Frontal cortex (tissue), 4 donors: Measurements from ENCODE around the gene VSIG10L2. TPM values are rescaled to one million over a fixed set of nuclear protein-coding genes. Genes with fewer than 3 reads are reported as not detected.

Experiments used
- DNase-seq, 2 donors: peaks; one replicate each; pipeline ENCODE4 v3.0.0; 2012; ENCODE audit warnings: low spot score in 2 of 2
- FAIRE-seq: peaks from 2 replicates; lab custom pipeline; 2012; peaks lifted over from hg19 to GRCh38; lab: Jason Lieb, UNC
- total RNA-seq: library from RNA; depleted of rRNA; stranded (reverse); fragments of >200 nt; gene quantifications from one replicate; pipeline ENCODE4 v1.2.3, GENCODE V29; 2014
- donor health status: control.
- donor health status: control.
- donor health status: control.

Gene VSIG10L2
- total RNA-seq, 1 donor from 2014 or later: not detected

DNA sequence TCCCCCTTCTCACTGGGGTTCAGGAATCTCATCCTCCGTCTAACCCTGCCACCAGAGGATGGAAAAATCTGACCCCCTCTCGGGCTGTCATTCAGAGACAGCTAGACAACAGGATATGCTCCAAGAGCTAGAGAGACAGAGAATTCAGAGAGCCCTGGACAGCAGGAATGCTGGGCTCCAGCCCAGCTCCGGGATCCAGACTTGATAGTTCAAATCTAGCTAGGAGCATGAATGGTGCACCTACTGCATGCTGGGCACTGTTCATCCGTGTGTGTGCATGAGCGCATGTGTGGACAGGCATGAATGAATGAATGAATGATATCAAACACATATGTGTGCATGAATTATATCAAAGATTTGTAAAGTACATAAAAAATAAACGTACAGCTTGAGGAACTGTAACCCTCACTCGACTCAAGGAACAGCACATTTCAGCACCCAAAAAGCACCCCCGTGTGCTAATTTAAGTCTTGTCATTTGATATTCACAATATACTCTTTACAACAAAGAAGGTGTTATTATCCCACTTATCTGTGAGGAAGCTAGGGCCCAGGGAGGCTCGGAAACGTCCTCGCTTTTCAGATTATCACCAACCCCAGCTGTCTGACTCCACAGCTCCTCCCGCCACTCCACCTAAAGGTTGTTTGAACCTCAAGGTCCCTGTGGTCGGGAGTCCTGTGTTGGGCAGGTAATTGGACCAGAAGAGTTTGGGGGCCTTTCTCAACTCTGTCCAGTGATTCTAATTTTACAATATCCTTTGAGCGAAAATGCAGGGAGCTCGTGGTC lies 640 bp upstream of the VSIG10L2 start:
- no peak for FAIRE-seq
- DNase-seq: no peak

DNA sequence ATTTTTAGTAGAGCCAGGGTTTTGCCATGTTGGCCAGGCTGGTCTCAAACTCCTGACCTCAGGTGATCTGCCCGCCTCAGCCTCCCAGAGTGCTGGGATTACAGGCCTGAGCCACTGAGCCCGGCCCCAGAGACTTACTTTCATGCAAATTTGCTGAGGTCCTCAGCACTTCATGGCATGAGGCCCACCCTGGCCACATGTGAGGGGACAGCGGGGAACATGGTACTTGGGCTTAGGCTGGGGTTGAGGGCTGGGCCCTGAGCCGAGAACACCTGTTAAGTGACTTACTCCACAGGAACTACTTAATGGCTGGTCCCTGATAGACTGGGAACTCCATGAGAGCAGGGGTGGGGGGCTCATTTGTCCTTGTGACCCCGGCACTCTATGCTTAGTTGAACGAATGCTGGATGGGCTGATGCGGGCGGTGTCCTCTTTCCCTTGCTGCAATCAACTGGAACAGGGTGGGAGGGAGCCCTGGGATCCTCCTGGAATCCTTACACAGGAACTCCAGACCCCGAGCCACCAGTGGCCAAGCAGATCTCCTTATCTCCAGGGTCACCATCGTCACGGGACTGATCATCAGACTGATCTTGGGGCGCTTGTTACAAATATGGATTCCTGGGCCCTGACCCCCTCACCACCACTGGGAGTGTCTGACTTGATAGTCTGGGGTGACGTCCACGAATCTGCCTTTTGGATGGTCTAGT lies 1.0 kb downstream of the VSIG10L2 start:
- FAIRE-seq (no peak), DNase-seq (no peak)

DNA sequence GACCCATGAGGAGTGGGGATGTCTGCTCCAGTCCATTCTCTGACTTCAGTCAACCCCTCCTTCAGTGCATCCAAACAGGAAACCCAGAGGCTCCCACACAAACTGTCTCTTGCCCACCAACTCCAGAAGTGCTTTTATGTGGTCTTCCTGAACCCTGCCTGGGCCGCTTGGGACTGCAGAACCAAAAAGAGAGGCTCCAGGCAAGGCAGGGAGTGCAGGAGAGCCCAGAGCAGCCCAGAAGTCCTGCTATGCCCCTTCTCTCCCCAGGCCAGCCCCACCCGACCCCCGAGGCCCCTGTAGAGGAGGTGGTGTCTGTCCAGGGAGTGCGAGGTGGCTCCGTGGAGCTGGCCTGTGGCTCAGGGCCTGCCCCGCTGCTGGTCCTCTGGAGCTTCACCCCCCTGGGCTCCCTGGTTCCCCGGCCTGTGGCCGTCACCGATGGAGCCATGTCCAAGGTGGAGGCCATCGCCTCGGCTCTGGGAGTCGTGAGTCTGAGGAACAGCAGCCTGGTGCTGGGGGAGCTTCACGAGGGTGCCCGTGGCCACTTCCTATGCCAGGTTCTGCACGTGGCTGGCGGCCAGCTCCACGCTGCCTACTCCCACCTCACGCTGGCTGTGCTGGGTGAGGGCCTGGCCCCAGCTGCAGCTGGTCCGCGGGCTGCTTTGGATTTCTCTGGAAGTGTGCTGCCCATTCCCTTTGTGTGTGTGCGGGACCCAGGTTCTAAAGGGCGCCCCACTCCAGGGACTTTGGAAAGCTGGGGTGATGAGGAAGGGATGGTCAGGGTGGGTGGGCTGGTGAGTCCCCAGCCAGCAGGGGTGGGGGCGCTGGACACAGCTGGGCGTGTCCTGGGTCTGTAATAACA lies 1.8 kb downstream of the VSIG10L2 start:
- FAIRE-seq (no peak), DNase-seq (no peak)

DNA sequence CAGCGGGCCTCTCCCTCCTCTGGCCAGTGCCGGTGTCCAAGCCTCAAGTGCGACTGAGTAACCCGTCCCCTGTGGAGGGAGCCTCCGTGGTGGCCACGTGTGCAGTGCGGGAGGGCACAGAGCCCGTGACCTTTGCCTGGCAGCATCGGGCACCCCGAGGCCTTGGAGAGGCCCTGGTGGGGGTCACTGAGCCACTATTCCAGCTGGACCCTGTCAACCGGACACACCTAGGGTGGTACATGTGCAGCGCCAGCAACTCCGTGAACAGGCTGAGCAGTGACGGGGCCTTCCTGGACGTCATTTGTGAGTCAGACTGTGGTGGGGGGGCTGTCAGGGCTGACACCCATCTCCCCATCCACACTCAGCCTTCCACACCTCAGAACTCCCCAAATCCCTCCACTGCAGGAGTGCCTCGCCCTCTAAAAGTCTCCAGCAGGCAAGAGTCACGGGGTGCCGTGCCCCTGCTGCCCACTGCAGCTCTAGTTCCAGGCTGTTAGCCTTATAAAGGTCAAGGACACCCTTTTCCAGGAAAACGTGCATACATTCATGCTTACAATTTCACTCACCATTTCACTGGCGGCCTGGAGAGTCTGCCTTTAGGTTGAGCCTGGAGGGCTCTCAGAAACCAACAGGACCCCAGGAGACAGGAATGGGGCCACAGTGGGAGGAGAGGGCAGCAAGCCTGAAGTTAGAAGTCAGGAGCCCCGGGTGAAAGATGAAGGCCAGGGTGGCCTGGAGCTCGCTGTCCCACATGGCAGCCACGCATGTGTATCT lies 2.6 kb downstream of the VSIG10L2 start:
- FAIRE-seq: no peak
- no peak for DNase-seq

DNA sequence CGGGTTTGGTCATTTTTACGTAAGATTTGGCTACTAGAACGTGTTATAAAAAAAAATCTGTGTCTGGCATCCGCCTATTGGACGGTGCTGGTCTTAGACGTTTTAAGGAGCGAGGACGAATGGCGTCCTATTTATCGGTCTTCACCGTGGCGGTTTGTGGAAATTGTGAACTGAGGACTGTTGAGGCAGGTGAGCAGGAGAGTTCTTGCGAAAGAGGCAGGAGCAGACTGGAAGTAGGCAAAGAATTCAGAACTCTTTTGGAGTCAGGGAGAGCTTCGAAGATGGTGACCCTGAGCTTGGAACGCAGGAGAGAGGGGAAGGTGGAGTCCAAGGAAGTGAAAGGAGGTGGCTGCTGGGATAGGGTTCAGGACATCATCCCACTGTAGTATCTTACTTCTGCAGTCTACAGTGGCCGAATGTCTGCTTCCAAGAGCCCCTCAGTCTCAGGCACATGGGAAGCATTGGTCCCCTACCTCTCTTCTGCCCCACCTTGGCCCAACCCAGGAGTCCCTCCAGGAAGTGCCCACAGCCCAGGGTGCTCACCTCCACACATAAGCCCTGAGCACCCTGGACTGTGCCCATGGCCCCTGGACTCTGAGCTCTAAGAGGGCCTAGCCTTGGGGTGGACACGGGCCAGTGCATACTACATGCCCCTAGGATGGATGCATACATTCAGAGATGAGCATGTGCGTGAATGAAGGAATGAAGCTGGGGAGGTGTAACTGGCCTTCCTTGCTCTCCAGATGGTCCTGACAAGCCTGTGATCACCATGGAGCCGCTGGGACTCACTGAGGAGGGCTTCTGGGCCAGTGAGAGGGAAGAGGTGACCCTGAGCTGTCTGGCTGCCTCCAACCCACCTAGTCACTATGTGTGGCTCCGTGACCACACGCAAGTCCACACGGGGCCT lies 3.7 kb downstream of the VSIG10L2 start:
- FAIRE-seq (no peak), DNase-seq (no peak)

DNA sequence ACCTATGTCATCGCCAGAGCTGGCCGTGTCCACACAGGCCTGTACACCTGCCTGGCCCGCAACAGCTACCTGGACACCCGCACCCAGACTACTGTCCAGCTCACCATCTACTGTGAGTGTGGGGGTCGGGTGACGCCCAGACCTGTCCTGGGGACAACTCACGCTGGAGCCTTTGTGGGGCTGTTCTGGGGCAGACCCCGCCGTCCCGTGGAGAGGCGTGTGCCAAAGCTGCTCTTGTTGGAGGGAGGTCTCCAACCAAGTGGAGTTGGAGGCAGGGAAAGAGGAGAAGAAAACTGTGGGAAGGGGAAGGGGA lies 4.3 kb downstream of the VSIG10L2 start:
- no peak for FAIRE-seq
- no peak for DNase-seq

DNA sequence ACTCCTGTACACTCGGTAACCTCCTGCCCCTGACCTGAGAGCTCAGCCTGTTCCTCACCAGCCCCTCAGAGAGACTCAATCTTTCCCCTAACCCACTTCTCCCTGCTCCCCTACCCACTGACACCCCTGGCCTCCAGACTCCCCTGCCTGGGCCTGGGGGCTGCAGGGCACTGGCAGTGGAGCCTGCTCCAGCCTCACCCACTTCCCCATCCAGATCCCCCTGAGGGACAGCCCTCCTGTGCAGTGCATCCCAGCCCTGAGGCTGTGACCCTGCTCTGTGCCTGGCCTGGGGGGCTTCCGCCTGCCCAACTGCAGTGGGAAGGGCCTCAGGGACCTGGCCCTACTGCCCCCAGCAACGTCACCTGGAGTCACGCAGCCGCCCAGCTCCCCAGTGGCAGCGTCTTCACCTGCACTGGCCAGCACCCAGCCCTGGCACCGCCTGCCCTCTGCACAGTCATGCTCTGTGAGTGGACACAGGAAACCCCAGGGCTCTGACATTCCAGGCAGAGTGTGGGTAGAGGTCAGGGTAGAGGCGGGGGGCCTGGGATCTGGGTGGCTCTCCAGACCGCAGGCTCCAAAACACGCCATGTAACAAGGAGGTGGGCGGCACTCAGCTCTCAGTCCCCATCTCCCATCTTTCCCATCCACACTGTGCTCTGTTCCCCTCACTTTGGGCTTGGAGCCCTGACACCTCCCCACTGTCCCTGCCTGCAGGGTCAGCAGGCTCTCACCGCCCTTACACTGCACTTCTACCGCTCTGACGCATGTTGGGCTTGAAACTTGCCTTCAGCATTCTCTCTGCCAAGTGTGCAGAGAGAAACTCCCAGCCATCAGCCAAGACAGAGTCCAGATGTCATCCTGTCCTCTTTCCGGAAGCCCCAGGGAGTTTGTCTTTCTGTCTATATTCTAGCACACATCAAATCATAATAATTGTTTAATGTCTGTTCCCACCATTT lies 5.1 kb downstream of the VSIG10L2 start:
- FAIRE-seq (no peak), DNase-seq (no peak)

DNA sequence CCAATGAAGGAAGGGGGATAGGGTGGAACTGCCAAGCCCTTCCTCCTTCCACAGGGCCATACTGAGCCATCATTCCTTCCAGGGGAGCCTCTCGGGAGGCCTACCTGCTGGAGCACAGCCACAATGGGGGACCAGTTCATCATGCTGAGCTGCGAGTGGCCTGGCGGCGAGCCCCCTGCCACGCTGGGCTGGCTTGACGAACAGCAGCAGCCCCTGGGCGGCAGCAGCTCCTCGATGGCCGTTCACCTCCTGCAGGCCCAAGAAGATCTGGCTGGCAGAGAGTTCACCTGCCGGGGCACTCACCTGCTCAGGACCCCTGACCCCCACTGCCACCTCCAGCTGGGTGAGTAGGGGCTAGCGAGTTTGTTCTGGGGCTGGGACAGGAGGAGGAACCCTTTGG lies 5.9 kb downstream of the VSIG10L2 start:
- no peak for FAIRE-seq
- DNase-seq: no peak

DNA sequence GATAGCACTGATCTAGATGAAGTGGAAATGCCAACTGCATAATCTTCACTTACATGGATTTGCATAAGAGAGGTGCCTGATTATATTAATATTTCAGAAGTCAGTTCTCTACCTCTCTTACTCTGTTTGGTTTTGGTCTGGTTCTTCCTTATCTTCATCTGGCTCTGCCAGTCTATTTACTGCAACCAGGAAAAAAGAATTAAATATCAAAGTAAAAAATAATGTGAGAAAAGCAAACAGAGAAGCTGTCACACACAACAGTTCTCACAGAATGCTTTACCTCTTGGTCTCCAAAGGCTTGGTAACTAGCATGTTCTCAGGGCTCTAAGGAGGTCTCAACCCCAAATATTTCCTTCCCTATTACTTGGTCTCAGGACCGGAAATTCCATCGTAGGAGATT lies 6.7 kb downstream of the VSIG10L2 start:
- no peak for FAIRE-seq
- no peak for DNase-seq

DNA sequence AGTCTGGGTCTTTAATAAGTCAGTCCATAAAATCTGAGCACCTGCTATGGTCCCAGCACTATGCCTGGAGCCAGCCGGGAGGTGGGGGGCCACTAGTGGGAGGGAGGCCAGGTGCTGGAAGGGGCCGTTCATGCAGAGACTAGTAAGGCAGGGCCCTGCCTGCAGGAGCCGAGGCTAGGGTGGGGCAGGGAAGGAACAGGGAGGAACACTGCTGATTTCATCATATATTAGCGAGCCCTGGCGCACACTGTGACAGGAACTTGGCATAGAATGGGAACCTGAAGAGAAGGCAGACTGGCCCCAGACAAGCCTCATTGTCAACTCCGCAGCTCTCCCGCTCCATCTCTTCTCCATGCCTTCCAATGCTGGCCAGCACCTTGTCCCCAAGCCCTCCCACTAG lies 7.1 kb downstream of the VSIG10L2 start:
- no peak for FAIRE-seq

DNA sequence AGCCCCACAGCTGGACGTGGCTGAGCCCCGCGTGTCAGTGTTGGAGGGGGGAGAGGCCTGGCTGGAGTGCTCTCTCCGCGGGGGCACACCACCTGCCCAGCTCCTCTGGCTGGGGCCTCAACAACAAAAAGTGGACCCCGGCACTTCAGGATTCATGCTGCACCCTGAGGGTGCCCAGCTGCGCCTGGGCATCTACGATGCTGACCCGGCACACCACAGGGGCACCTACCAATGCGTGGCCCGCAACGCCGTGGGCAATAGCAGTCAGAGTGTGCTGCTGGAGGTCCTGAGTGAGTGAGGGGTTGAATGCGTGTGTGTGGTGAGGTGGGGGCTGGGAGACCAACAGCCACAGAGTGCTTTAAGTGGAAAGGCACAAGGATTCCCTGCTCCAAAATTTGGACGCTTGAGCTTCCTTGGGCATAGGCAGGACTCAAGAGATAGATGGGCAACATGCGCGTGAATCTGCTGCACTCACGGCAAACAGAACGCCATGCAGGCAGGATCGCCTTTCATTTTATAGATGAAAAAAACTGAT lies 7.6 kb downstream of the VSIG10L2 start:
- FAIRE-seq: no peak

More for the DNA sequence above, 7.1 kb downstream of the VSIG10L2 start:
- no peak for DNase-seq

DNA sequence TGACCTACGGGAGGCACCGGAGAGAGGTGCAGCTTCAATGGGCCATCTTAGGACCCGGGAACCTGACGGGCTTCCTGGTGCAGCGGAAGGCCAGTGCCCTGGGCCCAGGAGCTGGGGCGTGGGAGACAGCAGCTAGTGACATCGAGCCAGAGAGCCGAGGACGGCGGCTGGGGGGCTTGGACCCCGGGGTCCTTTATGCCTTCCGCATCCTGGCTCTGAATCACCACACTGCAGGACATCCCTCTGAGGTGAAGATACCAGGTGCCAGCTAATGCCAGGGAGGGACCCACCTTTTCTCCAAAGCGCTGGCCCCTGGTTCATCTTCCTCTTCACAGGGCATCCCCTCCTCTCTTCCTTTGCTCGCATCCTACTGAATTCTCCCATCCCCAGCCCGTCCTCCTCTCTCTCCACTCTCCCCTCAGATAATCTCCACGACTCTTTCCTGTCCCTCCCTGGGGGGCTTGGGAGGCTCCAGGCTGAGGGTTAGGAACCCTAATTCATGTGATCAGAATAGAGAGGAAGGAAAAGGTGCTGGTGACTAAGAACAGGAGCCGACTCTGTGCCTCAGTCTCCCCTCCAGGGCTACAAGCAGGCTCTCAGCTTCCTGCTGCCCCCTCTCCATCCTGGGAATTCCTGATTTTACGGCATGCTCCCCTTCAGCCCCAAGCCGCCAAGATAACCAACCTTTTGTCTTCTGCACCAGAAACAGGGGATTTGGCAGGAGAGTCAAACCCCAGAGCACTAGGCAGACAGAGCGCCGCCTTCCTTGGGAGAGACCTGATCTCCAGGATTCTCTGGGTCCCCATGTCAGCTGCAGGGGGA lies 8.5 kb downstream of the VSIG10L2 start:
- no peak for FAIRE-seq
- no peak for DNase-seq

More for the DNA sequence above, 7.6 kb downstream of the VSIG10L2 start:
- no peak for DNase-seq

DNA sequence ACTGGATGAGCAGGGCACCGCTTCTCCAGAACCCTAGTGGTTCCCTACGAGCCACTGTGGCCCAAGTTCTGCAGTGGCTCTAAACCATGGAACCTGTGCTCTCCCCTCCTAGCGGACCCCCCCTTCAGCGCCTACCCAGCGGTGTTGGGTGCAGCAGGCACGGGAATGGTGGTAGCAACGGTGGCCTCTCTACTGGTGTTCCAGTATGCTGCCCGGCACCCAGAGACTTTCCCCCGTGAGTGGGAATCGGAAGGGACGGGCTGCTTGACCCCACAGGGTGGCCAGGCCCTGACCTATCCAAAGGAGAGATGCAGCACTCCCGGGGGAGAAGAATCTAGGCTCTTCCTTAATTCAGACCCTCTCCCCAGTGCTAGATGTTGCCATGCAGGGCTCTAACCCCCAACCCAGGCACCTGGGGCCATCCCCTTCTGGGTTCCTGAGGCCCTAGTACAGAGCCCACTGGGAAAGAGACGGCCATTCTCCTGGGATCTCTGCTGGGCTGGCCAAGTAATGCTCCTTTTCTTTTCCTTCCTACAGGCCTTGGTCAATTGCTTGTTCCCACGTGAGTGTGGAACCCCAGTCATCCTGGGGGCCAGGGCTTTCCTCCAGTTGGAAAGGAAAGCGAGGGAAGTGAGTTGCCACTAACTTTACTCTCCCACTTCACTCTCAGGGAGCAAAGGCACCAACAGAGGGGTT lies 9.2 kb downstream of the VSIG10L2 start:
- DNase-seq: no peak
- FAIRE-seq: no peak

DNA sequence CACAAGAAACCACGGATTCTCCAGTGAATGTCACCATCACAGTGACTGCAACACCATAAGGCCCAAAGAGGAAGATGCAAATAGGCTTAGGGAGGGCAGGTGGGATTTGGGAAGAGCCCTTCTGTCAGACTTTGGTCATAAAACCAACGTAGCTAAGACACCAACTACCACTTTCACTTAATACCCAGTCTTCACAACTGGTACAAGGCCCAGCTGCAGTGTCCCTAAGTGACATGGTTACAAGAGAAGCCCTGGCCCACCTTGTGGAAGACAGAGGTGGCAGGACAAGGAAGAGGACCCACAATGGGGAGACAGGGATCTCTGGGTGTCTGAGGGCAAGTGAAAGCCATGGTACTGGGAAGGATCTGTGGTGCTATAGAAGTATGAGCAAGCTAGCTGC lies 10.0 kb downstream of the VSIG10L2 start:
- no peak for FAIRE-seq

DNA sequence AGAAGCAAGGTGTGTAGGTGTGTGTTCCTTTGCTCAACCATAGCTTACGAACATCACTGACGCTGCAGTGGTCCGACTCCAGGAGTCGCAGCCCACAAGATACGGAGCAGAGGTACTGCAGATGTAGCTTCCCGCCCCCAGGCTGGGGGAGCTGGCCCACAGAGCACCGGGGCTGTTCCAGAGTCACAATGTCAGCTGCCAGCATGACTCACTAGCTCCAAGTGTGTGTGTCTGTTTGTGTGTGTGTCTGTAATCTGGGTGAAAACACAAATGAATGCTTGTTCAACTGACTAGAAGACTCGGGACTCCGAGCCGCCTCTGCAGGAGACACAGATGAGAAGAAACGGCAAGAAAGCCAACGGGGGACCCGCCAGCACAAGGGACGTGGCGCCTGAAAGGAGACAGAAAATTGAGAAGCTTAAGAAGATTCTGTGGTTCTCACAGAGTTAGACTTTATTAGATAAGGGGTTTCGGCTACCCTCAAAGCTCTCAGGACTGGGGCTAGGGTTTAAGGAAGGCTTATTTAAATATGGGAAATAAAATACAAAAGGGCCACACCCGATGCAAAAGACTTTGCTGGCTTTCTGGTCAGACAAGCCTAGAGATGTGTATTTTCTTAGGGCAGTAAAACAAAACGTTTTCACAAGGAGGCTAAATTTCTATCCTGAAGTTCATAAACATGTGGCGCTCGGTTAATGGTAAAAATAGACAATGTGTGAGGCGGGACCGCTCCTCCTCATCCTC lies 10.7 kb downstream of the VSIG10L2 start:
- FAIRE-seq (no peak), DNase-seq (peak in 1 of 2 donors; percentile 61)

More for the DNA sequence above, 10.0 kb downstream of the VSIG10L2 start:
- DNase-seq: no peak
